Ishikawa (cell line): Measurements from ENCODE around the gene FAM181B.

Experiments
- EGR1 ChIP-seq: IDR thresholded peaks from 2 replicates; pipeline ENCODE4 v1.6.1; 2012
- FOXM1 ChIP-seq: IDR thresholded peaks from 2 replicates; pipeline ENCODE4 v1.6.1; 2012; ENCODE audit warnings: low read depth, borderline replicate concordance

GRCh38 chr11:82730754-82731153 lies 2.9 kb downstream of the FAM181B start:
- TF ChIP-seq FOXM1 (no peak), EGR1 (no peak)
